H1 (cell line): Measurements from ENCODE around the gene CACNG8. TPM values are rescaled to one million over a fixed set of nuclear protein-coding genes. Genes with fewer than 3 reads are reported as not detected.

Experiments used
- CTCF ChIA-PET: fragments of 300-600 bp; sonication (Branson Sonifier 250); formaldehyde crosslinking; loops from one replicate; lab custom pipeline; 2021; ENCODE audit not compliant: partially characterized antibody; lab: Charles Lee
- POLR2A ChIA-PET: fragments of 300-600 bp; sonication (Branson Sonifier 250); formaldehyde crosslinking; loops from one replicate; lab custom pipeline; 2021; ENCODE audit warnings: inconsistent platforms; ENCODE audit not compliant: partially characterized antibody; lab: Charles Lee
- DNase-seq, 2 experiments: peaks; one replicate each; pipeline versions ENCODE4 v3.0.0 to v3.0.0-alpha.2; 2010 to 2022; ENCODE audit warnings: low spot score in 2 of 2, low read depth in 1 of 2, mixed read lengths in 1 of 2
- FAIRE-seq: peaks from 2 replicates; lab custom pipeline; 2011; peaks lifted over from hg19 to GRCh38; lab: Jason Lieb, UNC
- H2AFZ ChIP-seq: 2 replicates; pipeline ENCODE4 v1.8.1; 2012; ENCODE audit warnings: low read length, inconsistent platforms
- H2AK5ac ChIP-seq: 2 replicates; pipeline ENCODE4 v1.6.1; 2013; ENCODE audit warnings: low read depth, low read length
- H2BK120ac ChIP-seq: replicated peaks from 2 replicates; pipeline ENCODE3; 2013; ENCODE audit warnings: low read depth, low read length, inconsistent platforms
- H2BK12ac ChIP-seq: 2 replicates; pipeline ENCODE4 v1.6.1; 2013; ENCODE audit warnings: low read depth, low read length
- H2BK15ac ChIP-seq: 2 replicates; pipeline ENCODE4 v1.6.1; 2013; ENCODE audit warnings: low read length
- H2BK20ac ChIP-seq: 2 replicates; pipeline ENCODE4 v1.6.1; 2013; ENCODE audit warnings: low read length
- H2BK5ac ChIP-seq: 2 replicates; pipeline ENCODE4 v1.6.1; 2013; ENCODE audit warnings: low read depth, low read length
- H3K14ac ChIP-seq: 2 replicates; pipeline ENCODE4 v1.6.1; 2013; ENCODE audit warnings: inconsistent platforms; ENCODE audit not compliant: insufficient read length
- H3K18ac ChIP-seq: 2 replicates; pipeline ENCODE4 v1.6.1; 2013; ENCODE audit warnings: low read length; ENCODE audit errors: extremely low read depth
- H3K23ac ChIP-seq: 2 replicates; pipeline ENCODE4 v1.6.1; 2013; ENCODE audit warnings: inconsistent platforms; ENCODE audit not compliant: insufficient read length
- H3K23me2 ChIP-seq: 2 replicates; pipeline ENCODE4 v1.6.1; 2013; ENCODE audit warnings: low read depth, low read length
- H3K27ac ChIP-seq: 2 replicates; pipeline ENCODE4 v1.6.1; 2011; ENCODE audit warnings: low read depth, low read length, inconsistent platforms
- H3K27me3 ChIP-seq, 4 experiments: replicated peaks in 1 of 4; 1 replicate in 1 of 4; 2 replicates in 3 of 4; pipeline versions ENCODE4 v1.6.1 to v1.8.1; 2011 to 2013; ENCODE audit warnings: low read length in 3 of 4, mild to moderate bottlenecking in 3 of 4, inconsistent platforms in 2 of 4, mixed read lengths in 2 of 4, moderate library complexity in 1 of 4; ENCODE audit not compliant: control insufficient read depth in 3 of 4, insufficient read depth in 3 of 4; ENCODE audit errors: extremely low read depth in 1 of 4
- H3K36me3 ChIP-seq, 4 experiments: 2 replicates each; pipeline versions ENCODE4 v1.6.1 to v1.8.1; 2011 to 2013; ENCODE audit warnings: mild to moderate bottlenecking in 4 of 4, low read length in 3 of 4, moderate library complexity in 2 of 4, control low read depth in 1 of 4, inconsistent platforms in 1 of 4; ENCODE audit not compliant: insufficient read depth in 4 of 4, control insufficient read depth in 2 of 4
- H3K4ac ChIP-seq: replicated peaks from 2 replicates; pipeline ENCODE3; 2013; ENCODE audit warnings: low read length, low read depth, mixed read lengths, inconsistent platforms; ENCODE audit not compliant: insufficient read length
- H3K4me1 ChIP-seq, 4 experiments: replicated peaks in 1 of 4; 1 replicate in 1 of 4; 2 replicates in 3 of 4; pipeline versions ENCODE4 v1.6.1 to v1.8.1; 2011 to 2013; ENCODE audit warnings: low read length in 3 of 4, inconsistent platforms in 2 of 4, mixed read lengths in 1 of 4; ENCODE audit not compliant: insufficient read depth in 4 of 4, control insufficient read depth in 3 of 4
- H3K4me2 ChIP-seq, 2 experiments: 2 replicates each; pipeline versions ENCODE4 v1.6.1 to v1.8.1; 2011 to 2013; ENCODE audit warnings: low read depth in 2 of 2, low read length in 2 of 2, control low read depth in 1 of 2, inconsistent platforms in 1 of 2, mild to moderate bottlenecking in 1 of 2; ENCODE audit not compliant: insufficient read depth in 1 of 2
- H3K4me3 ChIP-seq, 4 experiments: fragments of 200-600, 300-600 bp in 1 of 4; sonication (generic), shearing (Covaris generic), sonication (Bioruptor Twin) in 1 of 4; 2 replicates each; pipeline versions ENCODE4 v1.5.1 to v1.8.1; 2011 to 2016; ENCODE audit warnings: low read length in 4 of 4, low read depth in 3 of 4, control low read depth in 2 of 4, inconsistent platforms in 2 of 4, mild to moderate bottlenecking in 2 of 4, mixed read lengths in 1 of 4, moderate library complexity in 1 of 4; ENCODE audit not compliant: insufficient read depth in 2 of 4; ENCODE audit errors: extremely low read depth in 1 of 4
- H3K56ac ChIP-seq: replicated peaks from 2 replicates; pipeline ENCODE3; 2013; ENCODE audit warnings: low read depth, mild to moderate bottlenecking, mixed read lengths, low read length, inconsistent platforms; ENCODE audit not compliant: insufficient read length
- H3K79me1 ChIP-seq: 2 replicates; pipeline ENCODE4 v1.6.1; 2013; ENCODE audit warnings: low read depth, low read length, control low read depth
- H3K79me2 ChIP-seq, 2 experiments: 2 replicates each; pipeline versions ENCODE4 v1.6.1 to v1.8.1; 2012 to 2013; ENCODE audit warnings: low read length in 2 of 2, mild to moderate bottlenecking in 2 of 2, inconsistent platforms in 1 of 2; ENCODE audit not compliant: insufficient read depth in 2 of 2, control insufficient read depth in 1 of 2
- H3K9ac ChIP-seq, 4 experiments: replicated peaks in 1 of 4; 1 replicate in 1 of 4; 2 replicates in 3 of 4; pipeline versions ENCODE4 v1.6.1 to v1.8.1; 2011 to 2013; ENCODE audit warnings: low read depth in 3 of 4, low read length in 3 of 4, control low read depth in 2 of 4, mild to moderate bottlenecking in 2 of 4, moderate library complexity in 2 of 4, inconsistent platforms in 1 of 4; ENCODE audit errors: extremely low read depth in 1 of 4
- H3K9me3 ChIP-seq, 2 experiments: 2 replicates each; pipeline versions ENCODE4 v1.6.1 to v1.8.1; 2012 to 2013; ENCODE audit warnings: mild to moderate bottlenecking in 2 of 2, moderate library complexity in 2 of 2, control low read depth in 1 of 2, inconsistent platforms in 1 of 2, low read depth in 1 of 2, low read length in 1 of 2, mixed read lengths in 1 of 2; ENCODE audit not compliant: insufficient read depth in 2 of 2
- H4K20me1 ChIP-seq, 2 experiments: replicated peaks in 1 of 2; 2 replicates each; pipeline versions ENCODE3 to v1.8.1; 2011 to 2013; ENCODE audit warnings: inconsistent platforms in 2 of 2, low read length in 2 of 2, mild to moderate bottlenecking in 1 of 2; ENCODE audit not compliant: insufficient read depth in 2 of 2, control insufficient read depth in 1 of 2
- H4K5ac ChIP-seq: 2 replicates; pipeline ENCODE4 v1.6.1; 2013; ENCODE audit warnings: low read length, low read depth, mixed read lengths, inconsistent platforms; ENCODE audit not compliant: insufficient read length
- H4K8ac ChIP-seq: 2 replicates; pipeline ENCODE4 v1.8.0; 2013; ENCODE audit warnings: mild to moderate bottlenecking, moderate library complexity, low read length, inconsistent platforms; ENCODE audit not compliant: insufficient read depth; ENCODE audit errors: extremely low read depth
- H4K91ac ChIP-seq: replicated peaks from 2 replicates; pipeline ENCODE3; 2013; ENCODE audit warnings: low read length, mixed read lengths, inconsistent platforms; ENCODE audit not compliant: insufficient read length
- JUND ChIP-seq: IDR thresholded peaks from 2 replicates; pipeline ENCODE4 v1.6.1; 2011; ENCODE audit warnings: mild to moderate bottlenecking, improper control_type of control experiment, low read length
- KDM4A ChIP-seq: IDR thresholded peaks from one replicate; pipeline ENCODE4 v1.7.1; 2012; ENCODE audit warnings: low read depth, mild to moderate bottlenecking, moderate library complexity, low read length, inconsistent platforms; ENCODE audit not compliant: severe bottlenecking
- POLR2A ChIP-seq, 2 experiments: IDR thresholded peaks; 1 replicate in 1 of 2; 2 replicates in 1 of 2; pipeline ENCODE4 v1.6.1; 2011; ENCODE audit warnings: low read depth in 2 of 2, low read length in 2 of 2, mild to moderate bottlenecking in 2 of 2; ENCODE audit errors: control extremely low read depth in 1 of 2
- POLR2AphosphoS5 ChIP-seq: IDR thresholded peaks from 2 replicates; pipeline ENCODE4 v1.6.1; 2011; ENCODE audit warnings: low read depth, low read length
- POU5F1 ChIP-seq: IDR thresholded peaks from 2 replicates; pipeline ENCODE4 v1.6.1; 2011; ENCODE audit warnings: low read depth, mild to moderate bottlenecking, low read length, moderate library complexity
- SIN3A ChIP-seq, 2 experiments: IDR thresholded peaks in 1 of 2; conservative IDR thresholded peaks in 1 of 2; 2 replicates each; pipeline ENCODE4 v1.6.1; 2011 to 2012; ENCODE audit warnings: low read length in 2 of 2, improper control_type of control experiment in 1 of 2, low read depth in 1 of 2, mild to moderate bottlenecking in 1 of 2
- SRF ChIP-seq: IDR thresholded peaks from 2 replicates; pipeline ENCODE4 v1.6.1; 2011; ENCODE audit warnings: mild to moderate bottlenecking, low read depth, low read length, moderate library complexity
- WGBS, 2 experiments: shearing (Covaris generic) in 1 of 2; methylation state at CpG; one replicate each; pipeline versions ENCODE4 v1.1.6 to v1.1.7; 2013 to 2015; ENCODE audit warnings: low lambda C conversion rate in 2 of 2, mixed read lengths in 2 of 2, inconsistent platforms in 1 of 2, low coverage in 1 of 2, missing lambda C conversion rate in 1 of 2; ENCODE audit not compliant: insufficient replicate concordance in 2 of 2, insufficient coverage in 1 of 2, insufficient read length in 1 of 2; ENCODE audit errors: extremely low coverage in 1 of 2, missing lambda C conversion rate in 1 of 2; 5-methylcytosine and 5-hydroxymethylcytosine counted together
- polyA plus RNA-seq, 7 experiments: library from polyadenylated mRNA; depleted of rRNA in 3 of 7; stranded (reverse) in 5 of 7; unstranded in 2 of 7; fragments of >200 nt in 5 of 7; fragments of 200-250 nt in 2 of 7; gene quantifications; 1 replicate in 5 of 7; 2 replicates in 1 of 7; 4 replicates in 1 of 7; pipeline versions ENCODE4 v1.2.1 to v1.2.3, GENCODE V29; 2011 to 2013; ENCODE audit warnings: missing spikeins in 2 of 7, mixed read lengths in 2 of 7
- total RNA-seq: library from RNA; stranded (reverse); fragmentation: NEBNext Ultra II Directional; extraction: Animal tissue kit (Norgen Biotek cat#: 25700); gene quantifications from 2 replicates; pipeline ENCODE4 v1.2.1, GENCODE V29; 2021
- TF ChIP-seq, protein P1 (sequence below), 3 experiments: IDR thresholded peaks; 1 replicate in 2 of 3; 2 replicates in 1 of 3; pipeline versions ENCODE4 v1.5.1 to v1.6.1; 2011; ENCODE audit warnings: low read length in 3 of 3, mild to moderate bottlenecking in 3 of 3, inconsistent platforms in 2 of 3, low read depth in 1 of 3, moderate library complexity in 1 of 3; ENCODE audit not compliant: insufficient read depth in 1 of 3; ENCODE audit errors: control extremely low read depth in 1 of 3

CACNG8 gene
- total and polyA plus RNA-seq, 2 of the 8 experiments (the other 6 are each of a cell fraction or from before 2014, with no cell fraction given) = 0.41 to 4.5 TPM

DNA sequence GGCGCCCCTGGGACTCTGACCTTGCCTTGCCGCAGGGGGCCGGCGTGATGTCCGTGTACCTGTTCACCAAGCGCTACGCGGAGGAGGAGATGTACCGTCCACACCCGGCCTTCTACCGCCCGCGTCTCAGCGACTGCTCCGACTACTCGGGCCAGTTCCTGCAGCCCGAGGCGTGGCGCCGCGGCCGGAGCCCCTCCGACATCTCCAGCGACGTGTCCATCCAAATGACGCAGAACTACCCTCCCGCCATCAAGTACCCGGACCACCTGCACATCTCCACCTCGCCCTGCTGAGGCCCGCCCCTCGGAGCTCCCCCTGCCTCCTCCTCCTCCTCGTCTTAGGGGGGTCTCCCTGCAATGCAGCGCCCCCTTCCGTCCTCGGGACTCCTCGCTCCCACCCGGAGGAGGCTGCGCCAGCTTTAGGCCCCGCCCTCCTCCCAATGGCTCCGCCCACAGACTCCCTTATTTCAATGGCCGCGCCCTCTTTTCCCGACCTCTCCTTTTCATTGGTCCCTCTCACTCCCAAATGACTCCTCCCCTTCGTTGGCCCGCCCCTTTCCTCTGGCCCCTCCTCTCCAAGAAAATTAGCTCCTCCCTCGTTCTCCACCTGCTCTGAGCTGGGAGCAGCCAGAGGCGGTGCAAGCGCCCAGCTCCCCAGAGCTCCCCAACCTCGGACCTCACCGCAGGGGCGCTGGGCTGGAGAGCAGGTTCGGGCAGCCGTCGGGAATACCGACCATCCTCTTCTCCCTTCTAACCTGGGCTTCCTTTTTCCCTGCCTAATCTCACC is 20.5 kb upstream of the CACNG8 start:
- H3K9me3 ChIP-seq = no peaks in the 10 kb centered on the region
- H3K23ac ChIP-seq = no peak overlapping the region
- no peak overlapping the region for H4K5ac ChIP-seq
- no peak overlapping the region for H3K14ac ChIP-seq
- H3K4me1 ChIP-seq = peaks cover 4 to 10% (median 7%) of the 10 kb centered on the region in 4 experiments; a peak in 6 of 7 replicates
- H3K23me2 ChIP-seq = peaks cover 11% of the 10 kb centered on the region; the same call in 1 of the 2 replicates
- peak overlapping the region; percentile 84; the same call in 1 of the 2 replicates for H2BK5ac ChIP-seq
- FAIRE-seq (peak; percentile 86), DNase-seq (peak; percentile 97 to 100)
- H3K27ac ChIP-seq = peak overlapping the region; percentile 63; the same call in 1 of the 2 replicates
- H3K79me1 ChIP-seq = no peaks in the 10 kb centered on the region
- no peak overlapping the region for H2BK12ac ChIP-seq
- peak overlapping the region; percentile 76 to 95 (median 88) for H3K4me3 ChIP-seq
- peak overlapping the region; percentile 9 to 88 (median 74) for H3K9ac ChIP-seq
- ChIA-PET POLR2A (interaction anchor here (0.6 to 2.6 kb wide), 30 partner anchors 8 to 260 kb away, joined by 3 to 14 read pairs (median 4); partner anchors contain the start of genes MYADM and PRKCG), CTCF (interaction anchor here (0.8 to 4.4 kb wide), 30 partner anchors 9 to 177 kb away, joined by 3 to 52 read pairs (median 6); partner anchors contain the start of gene PRKCG)
- H4K8ac ChIP-seq = 0 out of 2 replicates have a peak overlapping the region, but pooled peaks have one; percentile 6
- H2BK120ac ChIP-seq = no peak overlapping the region
- H3K79me2 ChIP-seq = no peaks in the 10 kb centered on the region
- H3K36me3 ChIP-seq = peaks cover 0 to 6% (median 0%) of the 10 kb centered on the region in 4 experiments; a peak in 2 of 8 replicates
- H2BK15ac ChIP-seq = no peak overlapping the region
- H2AK5ac ChIP-seq = no peak overlapping the region
- 5% methylated on average over 36 of the region's 55 CpGs; no CpG with 5 or more reads in 1 of the 2 experiments for WGBS, 2 experiments
- H3K4ac ChIP-seq = no peak overlapping the region
- H2AFZ ChIP-seq = no peak overlapping the region
- H3K4me2 ChIP-seq = peak overlapping the region; percentile 94 to 96
- H3K56ac ChIP-seq = no peak overlapping the region
- no peak overlapping the region for H2BK20ac ChIP-seq
- H3K27me3 ChIP-seq = no peaks in the 10 kb centered on the region
- H3K18ac ChIP-seq = peak overlapping the region; percentile 86
- H4K91ac ChIP-seq = no peak overlapping the region
- H4K20me1 ChIP-seq = no peaks in the 10 kb centered on the region
- TF ChIP-seq POLR2AphosphoS5 (peak; percentile 90), POU5F1 (no peak), KDM4A (no peak), JUND (no peak), SRF (peak; percentile 8; the same call in 1 of the 2 replicates), SIN3A (conservative IDR thresholded peaks at IDR 0.05 in 1 of 2, IDR thresholded peaks at IDR 0.05 in 1 of 2; ENCODE audit: low read depth in 1 of 2, low read length in 2 of 2) (peak in 1 of 2 experiments; percentile 47; a peak in 1 of 4 replicates), POLR2A (IDR thresholded peaks at IDR 0.05; ENCODE audit: control extremely low read depth in 1 of 2, low read depth in 2 of 2, low read length in 2 of 2) (peak; percentile 55 to 88)
- TF ChIP-seq, protein P1, sequence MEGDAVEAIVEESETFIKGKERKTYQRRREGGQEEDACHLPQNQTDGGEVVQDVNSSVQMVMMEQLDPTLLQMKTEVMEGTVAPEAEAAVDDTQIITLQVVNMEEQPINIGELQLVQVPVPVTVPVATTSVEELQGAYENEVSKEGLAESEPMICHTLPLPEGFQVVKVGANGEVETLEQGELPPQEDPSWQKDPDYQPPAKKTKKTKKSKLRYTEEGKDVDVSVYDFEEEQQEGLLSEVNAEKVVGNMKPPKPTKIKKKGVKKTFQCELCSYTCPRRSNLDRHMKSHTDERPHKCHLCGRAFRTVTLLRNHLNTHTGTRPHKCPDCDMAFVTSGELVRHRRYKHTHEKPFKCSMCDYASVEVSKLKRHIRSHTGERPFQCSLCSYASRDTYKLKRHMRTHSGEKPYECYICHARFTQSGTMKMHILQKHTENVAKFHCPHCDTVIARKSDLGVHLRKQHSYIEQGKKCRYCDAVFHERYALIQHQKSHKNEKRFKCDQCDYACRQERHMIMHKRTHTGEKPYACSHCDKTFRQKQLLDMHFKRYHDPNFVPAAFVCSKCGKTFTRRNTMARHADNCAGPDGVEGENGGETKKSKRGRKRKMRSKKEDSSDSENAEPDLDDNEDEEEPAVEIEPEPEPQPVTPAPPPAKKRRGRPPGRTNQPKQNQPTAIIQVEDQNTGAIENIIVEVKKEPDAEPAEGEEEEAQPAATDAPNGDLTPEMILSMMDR (IDR thresholded peaks at IDR 0.05; ENCODE audit: control extremely low read depth in 1 of 3, insufficient read depth in 1 of 3, low read depth in 1 of 3, low read length in 3 of 3) = peak; percentile 60 to 86 (median 82)
